ENCODE data around the gene G2E3. TPM values are rescaled to one million over a fixed set of nuclear protein-coding genes. Genes with fewer than 3 reads are reported as not detected.

The G2E3 gene
- total RNA-seq, 4 donors from 2014 or later, result 3.3 to 5.4 (median 4.4) TPM

GRCh38 chr14:30655658-30656057, 96.7 kb downstream of the G2E3 start:
- in situ Hi-C loops (cut with MboI; ENCODE audit: low sequenced_read_pairs in 4 of 4) (loop anchor here in 1 of 4 donors (10.0 to 25.0 kb wide), 2 partner anchors 249 to 732 kb away; no protein-coding TSS in a partner anchor), intact Hi-C loops (cut with DNase I; ENCODE audit: low total_unique reads) (no loop called here)
- H3K4me3 ChIP-seq, result no peak overlapping the region
- H3K27me3 ChIP-seq, result no peaks in the 10 kb centered on the region
- no peak overlapping the region for H3K27ac ChIP-seq
- TF ChIP-seq CTCF (IDR thresholded peaks at IDR 0.05 in 4 of 5, conservative IDR thresholded peaks at IDR 0.05 in 1 of 5) (no peak), POLR2A (IDR thresholded peaks at IDR 0.05) (no peak)
- H3K36me3 ChIP-seq, result peaks cover 0 to 71% of the 10 kb centered on the region in 2 donors
- ATAC-seq (no peak), DNase-seq (no peak)
- no peaks in the 10 kb centered on the region for H3K4me1 ChIP-seq
- no peaks in the 10 kb centered on the region for H3K9me3 ChIP-seq

- DNase-seq (no peak), ATAC-seq (peak in 1 of 2 donors; percentile 51)
- H3K4me3 ChIP-seq, result no peak overlapping the region
- H3K9me3 ChIP-seq, result no peaks in the 10 kb centered on the region
- H3K36me3 ChIP-seq, result peaks cover 0 to 71% of the 10 kb centered on the region in 2 donors
- in situ Hi-C loops (cut with MboI; ENCODE audit: low sequenced_read_pairs in 4 of 4) (loop anchor here in 1 of 4 donors (10.0 to 25.0 kb wide), 2 partner anchors 249 to 731 kb away; no protein-coding TSS in a partner anchor), intact Hi-C loops (cut with DNase I; ENCODE audit: low total_unique reads) (no loop called here)
- H3K4me1 ChIP-seq, result no peaks in the 10 kb centered on the region
- H3K27ac ChIP-seq, result no peak overlapping the region
- H3K27me3 ChIP-seq, result no peaks in the 10 kb centered on the region
- TF ChIP-seq POLR2A (IDR thresholded peaks at IDR 0.05) (no peak), CTCF (IDR thresholded peaks at IDR 0.05 in 4 of 5, conservative IDR thresholded peaks at IDR 0.05 in 1 of 5) (peak in 3 of 5 experiments; percentile 49 to 61 (median 54))
These were observed 97.3 kb downstream of the G2E3 start for GRCh38 chr14:30656190-30656632.

- in situ Hi-C loops (cut with MboI; ENCODE audit: low sequenced_read_pairs in 4 of 4), result loop anchor here in 1 of 4 donors (10.0 to 25.0 kb wide), 2 partner anchors 248 to 730 kb away; no protein-coding TSS in a partner anchor
- intact Hi-C loops (cut with DNase I; ENCODE audit: low total_unique reads), result no loop called here
- ATAC-seq (no peak), DNase-seq (no peak)
- TF ChIP-seq CTCF (IDR thresholded peaks at IDR 0.05 in 4 of 5, conservative IDR thresholded peaks at IDR 0.05 in 1 of 5), result no peak
- no peak for TF ChIP-seq POLR2A (IDR thresholded peaks at IDR 0.05)
- Histone ChIP-seq H3K36me3 (peaks cover 0 to 69% of the 10 kb centered on the region in 2 donors), H3K27me3 (no peaks in the 10 kb centered on the region), H3K27ac (no peak overlapping the region), H3K9me3 (no peaks in the 10 kb centered on the region), H3K4me3 (no peak overlapping the region), H3K4me1 (no peaks in the 10 kb centered on the region)
These were observed 98.1 kb downstream of the G2E3 start for GRCh38 chr14:30657050-30657449.

- no peak for DNase-seq
- Histone ChIP-seq H3K4me1 (peaks cover 0 to 1% of the 10 kb centered on the region in 2 donors), H3K9me3 (no peaks in the 10 kb centered on the region), H3K4me3 (no peak overlapping the region), H3K27me3 (no peaks in the 10 kb centered on the region), H3K27ac (no peak overlapping the region), H3K36me3 (peaks cover 0 to 62% of the 10 kb centered on the region in 2 donors)
- no peak for ATAC-seq
- in situ Hi-C loops (cut with MboI; ENCODE audit: low sequenced_read_pairs in 4 of 4) (loop anchor here in 1 of 4 donors (10.0 to 25.0 kb wide), 2 partner anchors 247 to 730 kb away; no protein-coding TSS in a partner anchor), intact Hi-C loops (cut with DNase I; ENCODE audit: low total_unique reads) (no loop called here)
- TF ChIP-seq CTCF (IDR thresholded peaks at IDR 0.05 in 4 of 5, conservative IDR thresholded peaks at IDR 0.05 in 1 of 5) (no peak), POLR2A (IDR thresholded peaks at IDR 0.05) (no peak)
These were observed 98.7 kb downstream of the G2E3 start for GRCh38 chr14:30657606-30658163.

Data from gastrocnemius medialis (tissue), 4 donors.